GM06990 (cell line): ENCODE results near the gene MECP2.
A peak's percentile ranks its signal among the peaks of the same experiment; 100 is the strongest.

Experiments used
- DNase-seq: peaks from one replicate; pipeline ENCODE4 v3.0.0-alpha.2; 2011; ENCODE audit not compliant: insufficient read length; ENCODE audit errors: extremely low read depth
- H3K27me3 ChIP-seq: replicated peaks from 2 replicates; pipeline ENCODE4 v1.6.0; 2011; ENCODE audit warnings: low read length; ENCODE audit not compliant: control insufficient read depth, insufficient read depth
- H3K36me3 ChIP-seq: 2 replicates; pipeline ENCODE4 v1.5.1; 2011; ENCODE audit warnings: low read length; ENCODE audit not compliant: control insufficient read depth, insufficient read depth
- H3K4me3 ChIP-seq: replicated peaks from 2 replicates; pipeline ENCODE4 v1.5.1; 2011; ENCODE audit warnings: low read depth, mild to moderate bottlenecking, control low read depth, low read length
- TF ChIP-seq, protein P1 (sequence below): IDR thresholded peaks from 2 replicates; pipeline ENCODE4 v1.5.1; 2011; ENCODE audit warnings: low read length, control low read depth, mild to moderate bottlenecking, inconsistent platforms; ENCODE audit not compliant: insufficient read depth, poor library complexity, severe bottlenecking

Gene MECP2

DNA sequence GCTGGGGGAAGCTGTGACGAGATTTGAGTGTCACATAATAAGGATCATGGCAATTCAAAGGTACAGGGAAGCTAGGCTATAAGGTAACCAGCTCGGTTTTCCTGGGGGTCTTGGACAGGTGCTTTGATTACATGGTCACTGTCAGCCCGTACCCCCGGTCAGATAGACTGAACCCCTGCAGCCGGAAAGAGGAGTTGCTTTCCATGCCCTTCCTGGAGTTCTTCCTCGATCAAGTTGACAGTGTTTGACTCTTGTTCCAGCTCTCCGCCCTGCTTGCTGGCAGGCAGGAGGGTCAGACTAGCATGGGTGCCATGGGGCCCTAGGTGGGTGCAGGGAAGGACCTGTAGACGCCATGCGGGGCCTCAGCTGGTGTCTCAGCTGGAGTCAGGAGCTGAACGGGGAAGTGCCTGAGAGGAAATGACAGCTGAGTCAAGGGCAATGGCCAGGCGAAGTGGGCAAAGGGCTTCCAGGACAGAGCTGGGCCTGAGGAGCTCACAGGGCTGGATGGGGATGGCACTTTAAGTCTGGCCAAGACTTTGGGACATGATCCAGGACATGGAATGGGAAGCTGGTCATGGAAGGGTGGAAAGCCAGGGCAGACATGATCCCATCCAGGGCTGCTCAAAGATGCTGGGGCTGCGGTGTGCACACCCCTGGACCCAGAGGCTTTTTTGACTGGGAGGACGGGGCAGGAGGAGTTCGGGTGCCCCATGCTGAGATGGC, 123.4 kb downstream of the MECP2 start:
- TF ChIP-seq, protein P1, sequence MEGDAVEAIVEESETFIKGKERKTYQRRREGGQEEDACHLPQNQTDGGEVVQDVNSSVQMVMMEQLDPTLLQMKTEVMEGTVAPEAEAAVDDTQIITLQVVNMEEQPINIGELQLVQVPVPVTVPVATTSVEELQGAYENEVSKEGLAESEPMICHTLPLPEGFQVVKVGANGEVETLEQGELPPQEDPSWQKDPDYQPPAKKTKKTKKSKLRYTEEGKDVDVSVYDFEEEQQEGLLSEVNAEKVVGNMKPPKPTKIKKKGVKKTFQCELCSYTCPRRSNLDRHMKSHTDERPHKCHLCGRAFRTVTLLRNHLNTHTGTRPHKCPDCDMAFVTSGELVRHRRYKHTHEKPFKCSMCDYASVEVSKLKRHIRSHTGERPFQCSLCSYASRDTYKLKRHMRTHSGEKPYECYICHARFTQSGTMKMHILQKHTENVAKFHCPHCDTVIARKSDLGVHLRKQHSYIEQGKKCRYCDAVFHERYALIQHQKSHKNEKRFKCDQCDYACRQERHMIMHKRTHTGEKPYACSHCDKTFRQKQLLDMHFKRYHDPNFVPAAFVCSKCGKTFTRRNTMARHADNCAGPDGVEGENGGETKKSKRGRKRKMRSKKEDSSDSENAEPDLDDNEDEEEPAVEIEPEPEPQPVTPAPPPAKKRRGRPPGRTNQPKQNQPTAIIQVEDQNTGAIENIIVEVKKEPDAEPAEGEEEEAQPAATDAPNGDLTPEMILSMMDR, result no peak
- H3K36me3 ChIP-seq, result no peaks in the 10 kb centered on the region
- H3K4me3 ChIP-seq, result no peak overlapping the region; the same call in 1 of the 2 replicates
- no peaks in the 10 kb centered on the region for H3K27me3 ChIP-seq
- no peak for DNase-seq

- Histone ChIP-seq H3K27me3 (no peaks in the 10 kb centered on the region), H3K36me3 (no peaks in the 10 kb centered on the region), H3K4me3 (peak overlapping the region; percentile 68)
- TF ChIP-seq, protein P1, result no peak
- no peak for DNase-seq
Observed at GRCh38 chrX:153973127-153974002, 124.2 kb downstream of the MECP2 start.

DNA sequence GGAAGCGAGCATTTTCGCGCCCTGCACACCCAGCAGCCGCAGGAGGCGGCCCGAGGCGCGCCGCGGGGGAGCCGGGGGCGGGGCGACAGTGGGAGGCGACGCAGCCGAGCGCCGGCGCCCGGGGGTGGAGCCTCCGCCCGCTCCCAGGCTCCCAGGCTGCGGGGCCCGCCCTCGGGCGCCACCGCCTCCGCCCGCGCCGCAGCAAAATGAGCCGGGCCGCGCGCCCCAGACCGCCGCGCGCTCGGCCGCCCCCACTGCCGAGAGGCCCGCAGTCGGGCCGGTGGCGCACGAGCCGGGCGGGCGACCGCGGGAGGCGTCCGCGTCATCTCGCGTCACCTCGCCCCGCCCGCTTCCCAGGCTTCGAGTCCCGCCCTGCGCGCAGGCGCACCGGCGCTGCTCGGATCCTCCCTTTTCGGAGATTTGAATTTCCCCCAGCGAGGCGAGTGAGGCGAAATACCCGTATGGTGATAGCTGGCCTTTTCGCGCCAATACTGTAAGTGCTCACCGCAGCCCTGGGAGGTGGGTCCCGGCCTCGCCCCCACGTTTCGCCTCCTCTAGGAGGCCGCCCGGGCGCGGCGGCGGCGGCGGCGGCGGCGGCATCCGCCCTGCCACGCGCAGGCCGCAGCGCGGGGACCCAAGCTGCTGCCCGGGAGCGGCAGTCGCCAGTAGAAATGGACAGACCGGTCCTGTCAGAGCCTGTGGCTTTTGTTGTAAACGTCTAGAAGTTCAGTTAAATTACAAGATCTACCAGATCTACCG, 125.0 kb downstream of the MECP2 start, which contains the start of gene TMEM187:
TSS of gene TMEM187 (plus strand) at position 387 of the 759 bp plus-strand sequence. CDS start 9,309 bp downstream, outside the sequence.
- TF ChIP-seq, protein P1, result no peak
- peak within 1 kb of the TSS; percentile 83 for H3K4me3 ChIP-seq

More for the DNA sequence above, 125.0 kb downstream of the MECP2 start, which contains the start of gene TMEM187:
- Histone ChIP-seq H3K27me3 (no peaks in the 10 kb centered on the region), H3K36me3 (no peaks in the 10 kb centered on the region)
- peak; percentile 96 for DNase-seq
